HL-60 (cell line): ENCODE results near the gene LDLRAD3.
"Not testable (repeated sequence)": the region's sequence is repeated elsewhere in the genome, so short reads cannot be mapped to it uniquely, and the experiment has no call there.

ENCODE experiments used
- DNase-seq, 2 experiments: peaks; one replicate each; pipeline ENCODE4 v3.0.0-alpha.2; 2010 to 2020; ENCODE audit warnings: low read depth in 1 of 2, low spot score in 1 of 2
- H3K27ac ChIP-seq: fragments of 250-450 bp; sonication (Bioruptor Pico); replicated peaks from 2 replicates; pipeline ENCODE4 v1.5.1; 2020; ENCODE audit warnings: mild to moderate bottlenecking, moderate library complexity
- H3K27me3 ChIP-seq: fragments of 250-450 bp; sonication (Bioruptor Pico); 2 replicates; pipeline ENCODE4 v1.5.1; 2021; ENCODE audit warnings: mild to moderate bottlenecking, moderate library complexity; ENCODE audit not compliant: insufficient read depth, poor library complexity, severe bottlenecking
- H3K4me3 ChIP-seq: replicated peaks from 2 replicates; pipeline ENCODE4 v1.5.1; 2011; ENCODE audit warnings: mild to moderate bottlenecking, control low read depth, low read length; ENCODE audit not compliant: insufficient read depth
- CTCF ChIP-seq: IDR thresholded peaks from one replicate; pipeline ENCODE4 v1.5.1; 2011; ENCODE audit warnings: low read length, control low read depth, inconsistent platforms; ENCODE audit not compliant: insufficient read depth
- GABPA ChIP-seq: IDR thresholded peaks from 2 replicates; pipeline ENCODE4 v1.6.1; 2012; ENCODE audit warnings: low read depth
- POLR2AphosphoS5 ChIP-seq: IDR thresholded peaks from 2 replicates; pipeline ENCODE4 v1.6.1; 2012; ENCODE audit warnings: low read depth
- REST ChIP-seq: IDR thresholded peaks from 2 replicates; pipeline ENCODE4 v1.6.1; 2012; ENCODE audit warnings: low read depth; ENCODE audit not compliant: insufficient replicate concordance
- SPI1 ChIP-seq: IDR thresholded peaks from 2 replicates; pipeline ENCODE4 v1.6.1; 2012; ENCODE audit warnings: low read depth, mild to moderate bottlenecking, borderline replicate concordance

Gene LDLRAD3

GRCh38 chr11:35909511-35910265 lies 34.2 kb upstream of the LDLRAD3 start:
- DNase-seq: no peak
- no peak for TF ChIP-seq SPI1
- TF ChIP-seq CTCF: no peak
- TF ChIP-seq REST: no peak
- no peak for TF ChIP-seq GABPA
- no peak for TF ChIP-seq POLR2AphosphoS5
- Histone ChIP-seq H3K4me3 (no peak overlapping the region), H3K27ac (no peak overlapping the region), H3K27me3 (no peaks in the 10 kb centered on the region)

- TF ChIP-seq CTCF (no peak), POLR2AphosphoS5 (no peak), SPI1 (no peak), GABPA (no peak), REST (no peak)
- Histone ChIP-seq H3K4me3 (no peak overlapping the region), H3K27ac (no peak overlapping the region), H3K27me3 (no peaks in the 10 kb centered on the region)
- no peak for DNase-seq
Measured at GRCh38 chr11:35911013-35911412, 32.8 kb upstream of the LDLRAD3 start.

GRCh38 chr11:35911616-35912165 lies 32.2 kb upstream of the LDLRAD3 start:
- no peak for DNase-seq
- no peak for TF ChIP-seq REST
- TF ChIP-seq GABPA: no peak
- no peak for TF ChIP-seq CTCF
- Histone ChIP-seq H3K27ac (no peak overlapping the region), H3K27me3 (no peaks in the 10 kb centered on the region), H3K4me3 (no peak overlapping the region)

- not testable (repeated sequence) for H3K27me3 ChIP-seq, DNase-seq
Measured at GRCh38 chr11:35912436-35912835, 31.4 kb upstream of the LDLRAD3 start.

More at GRCh38 chr11:35912436-35912835, 31.4 kb upstream of the LDLRAD3 start:
- H3K27ac ChIP-seq, H3K4me3 ChIP-seq: not testable (repeated sequence)
